Testis (tissue), 2 donors: ENCODE data around the gene FYTTD1.

Source experiments
- CTCF ChIP-seq, 3 experiments: fragments of 450-650 bp in 2 of 3; fragments of 200-600 bp in 1 of 3; sonication (generic) in 1 of 3; IDR thresholded peaks; one replicate each; pipeline ENCODE4 v1.5.1; 2016 to 2019; ENCODE audit warnings: antibody characterized with exemption in 3 of 3, mild to moderate bottlenecking in 2 of 3, moderate library complexity in 1 of 3
- POLR2A ChIP-seq: fragments of 450-650 bp; IDR thresholded peaks from one replicate; pipeline ENCODE4 v1.6.1; 2017; ENCODE audit warnings: antibody characterized with exemption, mild to moderate bottlenecking, moderate library complexity

GRCh38 chr3:197784019-197784585, 34.4 kb downstream of the FYTTD1 start:
- TF ChIP-seq CTCF (IDR thresholded peaks at IDR 0.05) (no peak), POLR2A (no peak)
